Mesothelial cell of epicardium (in vitro differentiated cells): ENCODE results near the gene HOXA13. TPM values are rescaled to one million over a fixed set of nuclear protein-coding genes. Genes with fewer than 3 reads are reported as not detected.
A peak's percentile ranks its signal among the peaks of the same experiment; 100 is the strongest.

Source experiments
- DNase-seq, 2 experiments: peaks; one replicate each; pipeline ENCODE4 v3.0.0; 2021; ENCODE audit warnings: low spot score in 2 of 2; ENCODE audit not compliant: unreplicated experiment in 2 of 2
- H3K27ac Mint-ChIP-seq: 2 replicates; pipeline ENCODE4 v1.8.0; 2021; ENCODE audit warnings: mixed read lengths
- H3K27me3 Mint-ChIP-seq: 2 replicates; pipeline ENCODE4 v1.8.0; 2021; ENCODE audit warnings: low read depth, mixed read lengths
- H3K36me3 Mint-ChIP-seq: 2 replicates; pipeline ENCODE4 v1.8.0; 2021; ENCODE audit warnings: mixed read lengths
- H3K4me1 Mint-ChIP-seq: 2 replicates; pipeline ENCODE4 v1.8.0; 2021; ENCODE audit warnings: mixed read lengths
- H3K4me3 Mint-ChIP-seq: 2 replicates; pipeline ENCODE4 v1.8.0; 2021; ENCODE audit warnings: mild to moderate bottlenecking, moderate library complexity, mixed read lengths
- H3K9me3 Mint-ChIP-seq: 2 replicates; pipeline ENCODE4 v1.8.0; 2021; ENCODE audit warnings: mixed read lengths
- total RNA-seq: library from RNA; stranded (reverse); gene quantifications from 3 replicates; pipeline ENCODE4 v1.2.1, GENCODE V29; 2021
- TF ChIP-seq, protein P1 (sequence below): fragments of 200-600 bp; sonication (generic); IDR thresholded peaks from one replicate; pipeline ENCODE4 v1.5.0; 2021; ENCODE audit warnings: antibody characterized with exemption; ENCODE audit not compliant: unreplicated experiment

The HOXA13 gene
- total RNA-seq, 1 donor from 2014 or later: 7.7 TPM

GRCh38 chr7:27176524-27176845 lies 23.4 kb downstream of the HOXA13 start:
- Mint-ChIP-seq H3K4me1 (peaks cover 28% of the 10 kb centered on the region), H3K4me3 (peak overlapping the region; percentile 69), H3K36me3 (no peaks in the 10 kb centered on the region), H3K27ac (peak overlapping the region; percentile 94), H3K27me3 (peaks cover 91% of the 10 kb centered on the region), H3K9me3 (no peaks in the 10 kb centered on the region)
- DNase-seq: peak in 1 of 2 experiments; percentile 5
- TF ChIP-seq, protein P1, sequence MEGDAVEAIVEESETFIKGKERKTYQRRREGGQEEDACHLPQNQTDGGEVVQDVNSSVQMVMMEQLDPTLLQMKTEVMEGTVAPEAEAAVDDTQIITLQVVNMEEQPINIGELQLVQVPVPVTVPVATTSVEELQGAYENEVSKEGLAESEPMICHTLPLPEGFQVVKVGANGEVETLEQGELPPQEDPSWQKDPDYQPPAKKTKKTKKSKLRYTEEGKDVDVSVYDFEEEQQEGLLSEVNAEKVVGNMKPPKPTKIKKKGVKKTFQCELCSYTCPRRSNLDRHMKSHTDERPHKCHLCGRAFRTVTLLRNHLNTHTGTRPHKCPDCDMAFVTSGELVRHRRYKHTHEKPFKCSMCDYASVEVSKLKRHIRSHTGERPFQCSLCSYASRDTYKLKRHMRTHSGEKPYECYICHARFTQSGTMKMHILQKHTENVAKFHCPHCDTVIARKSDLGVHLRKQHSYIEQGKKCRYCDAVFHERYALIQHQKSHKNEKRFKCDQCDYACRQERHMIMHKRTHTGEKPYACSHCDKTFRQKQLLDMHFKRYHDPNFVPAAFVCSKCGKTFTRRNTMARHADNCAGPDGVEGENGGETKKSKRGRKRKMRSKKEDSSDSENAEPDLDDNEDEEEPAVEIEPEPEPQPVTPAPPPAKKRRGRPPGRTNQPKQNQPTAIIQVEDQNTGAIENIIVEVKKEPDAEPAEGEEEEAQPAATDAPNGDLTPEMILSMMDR: no peak

- DNase-seq: peak; percentile 14 to 40
- TF ChIP-seq, protein P1: no peak
- peak overlapping the region; percentile 94 for H3K27ac Mint-ChIP-seq
Observed at GRCh38 chr7:27175626-27176523, 24.0 kb downstream of the HOXA13 start.

DNA sequence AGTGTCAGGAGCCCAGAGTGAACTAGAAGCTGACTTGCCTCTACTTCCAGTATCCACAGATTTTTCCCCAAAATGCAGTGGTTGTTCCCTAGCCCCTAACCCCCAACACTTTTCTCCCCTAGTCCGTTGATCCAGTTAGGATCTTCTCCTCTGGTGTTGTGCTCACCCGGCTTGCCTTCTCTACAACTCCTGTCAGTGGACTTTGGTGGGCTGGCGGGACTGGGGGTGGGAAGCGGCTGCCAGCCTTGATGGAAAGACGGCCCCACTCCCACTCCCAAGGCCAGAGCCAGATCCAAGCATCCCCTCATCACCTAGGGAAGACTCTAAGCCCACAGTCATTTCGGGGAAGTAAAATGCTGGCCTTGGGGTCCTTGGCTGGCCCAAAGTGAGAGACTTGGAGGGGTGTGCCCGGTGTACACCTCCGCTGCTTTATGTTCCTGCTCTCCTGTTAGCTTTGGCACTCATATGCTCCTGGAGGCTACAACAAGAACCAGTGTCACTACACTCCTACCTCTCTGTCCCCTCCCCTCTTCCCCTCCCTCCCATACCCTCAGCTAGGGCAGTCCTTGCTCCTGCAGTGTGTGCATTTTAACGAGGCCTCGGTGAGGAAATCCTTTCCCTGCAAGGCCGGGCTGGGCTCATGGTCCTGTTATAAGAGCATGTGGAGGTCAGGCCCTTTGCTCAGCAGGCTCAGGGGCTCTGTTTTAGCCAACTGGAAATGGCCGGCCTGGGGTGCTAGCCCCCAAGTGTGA lies 24.8 kb downstream of the HOXA13 start:
- no peaks in the 10 kb centered on the region for H3K9me3 Mint-ChIP-seq
- H3K27me3 Mint-ChIP-seq: peaks cover 91% of the 10 kb centered on the region
- peak overlapping the region; percentile 94 for H3K27ac Mint-ChIP-seq
- H3K36me3 Mint-ChIP-seq: no peaks in the 10 kb centered on the region
- H3K4me3 Mint-ChIP-seq: peak overlapping the region; percentile 69
- peaks cover 24% of the 10 kb centered on the region for H3K4me1 Mint-ChIP-seq
- DNase-seq: peak; percentile 17 to 38
- TF ChIP-seq, protein P1: no peak

More at GRCh38 chr7:27175626-27176523, 24.0 kb downstream of the HOXA13 start:
- Mint-ChIP-seq H3K4me3 (peak overlapping the region; percentile 69), H3K27me3 (peaks cover 91% of the 10 kb centered on the region), H3K9me3 (no peaks in the 10 kb centered on the region), H3K4me1 (peaks cover 26% of the 10 kb centered on the region), H3K36me3 (no peaks in the 10 kb centered on the region)

GRCh38 chr7:27173956-27174873 lies 25.7 kb downstream of the HOXA13 start, which contains the start of gene HOXA10:
HOXA10 (minus strand) TSS chr7:27174320; CDS start chr7:27174306, 14 bp downstream.
- H3K4me3 Mint-ChIP-seq: peak within 1 kb of the TSS; percentile 69
- TF ChIP-seq, protein P1: no peak
- no peaks in the 10 kb centered on the region for H3K36me3 Mint-ChIP-seq
- peaks cover 17% of the 10 kb centered on the region for H3K4me1 Mint-ChIP-seq
- H3K27ac Mint-ChIP-seq: peak within 1 kb of the TSS; percentile 94
- H3K27me3 Mint-ChIP-seq: peaks cover 88% of the 10 kb centered on the region
- DNase-seq: peak; percentile 29 to 52
- no peaks in the 10 kb centered on the region for H3K9me3 Mint-ChIP-seq

DNA sequence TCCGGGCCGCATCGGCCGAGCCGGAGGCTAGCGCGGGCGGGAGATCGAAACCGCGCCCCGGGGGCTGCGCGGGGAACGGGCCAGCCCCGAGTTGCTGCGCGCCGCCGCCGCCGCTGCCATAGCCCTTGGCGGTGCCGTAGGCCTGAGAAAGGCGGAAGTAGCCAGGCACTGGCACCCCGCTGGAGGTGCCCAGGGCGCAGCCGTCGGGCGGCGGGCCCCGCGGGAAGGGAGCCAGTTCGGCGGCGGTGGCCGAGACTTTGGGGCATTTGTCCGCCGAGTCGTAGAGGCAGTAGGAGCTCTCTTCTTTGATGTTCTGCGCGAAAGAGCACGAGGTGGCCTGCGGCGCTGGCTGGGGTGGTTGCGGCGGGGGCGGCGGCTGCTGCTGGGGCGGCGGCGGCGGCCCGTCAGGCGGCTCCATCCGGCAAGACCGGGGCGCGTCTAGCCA lies 26.4 kb downstream of the HOXA13 start:
- H3K4me3 Mint-ChIP-seq: no peak overlapping the region
- peaks cover 21% of the 10 kb centered on the region for H3K4me1 Mint-ChIP-seq
- no peak overlapping the region for H3K27ac Mint-ChIP-seq
- no peaks in the 10 kb centered on the region for H3K36me3 Mint-ChIP-seq
- TF ChIP-seq, protein P1: no peak
- peak; percentile 27 to 59 for DNase-seq
- H3K27me3 Mint-ChIP-seq: peaks cover 88% of the 10 kb centered on the region
- no peaks in the 10 kb centered on the region for H3K9me3 Mint-ChIP-seq
